ENCODE results near the gene DENND1A.

DNA sequence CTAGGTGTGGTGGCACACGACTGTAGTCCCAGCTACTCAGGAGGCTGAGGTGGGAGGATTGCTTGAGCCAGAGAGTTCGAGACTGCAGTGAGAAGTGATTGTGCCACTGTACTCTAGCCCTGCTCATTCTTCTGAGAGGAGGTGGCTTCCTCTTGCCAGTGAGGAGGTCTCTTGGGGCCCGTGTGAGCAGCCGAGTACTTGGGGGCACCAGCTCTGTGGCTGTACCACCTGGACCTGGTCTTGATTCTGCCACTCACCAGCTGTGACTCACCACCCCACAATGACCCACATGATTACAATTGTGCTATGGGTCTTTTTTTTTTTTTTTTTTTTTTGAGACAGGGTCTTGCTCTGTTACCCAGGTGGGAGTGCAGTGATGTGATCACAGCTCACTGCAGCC is 592.0 kb downstream of the DENND1A start:
- TF ChIP-seq, protein P1, sequence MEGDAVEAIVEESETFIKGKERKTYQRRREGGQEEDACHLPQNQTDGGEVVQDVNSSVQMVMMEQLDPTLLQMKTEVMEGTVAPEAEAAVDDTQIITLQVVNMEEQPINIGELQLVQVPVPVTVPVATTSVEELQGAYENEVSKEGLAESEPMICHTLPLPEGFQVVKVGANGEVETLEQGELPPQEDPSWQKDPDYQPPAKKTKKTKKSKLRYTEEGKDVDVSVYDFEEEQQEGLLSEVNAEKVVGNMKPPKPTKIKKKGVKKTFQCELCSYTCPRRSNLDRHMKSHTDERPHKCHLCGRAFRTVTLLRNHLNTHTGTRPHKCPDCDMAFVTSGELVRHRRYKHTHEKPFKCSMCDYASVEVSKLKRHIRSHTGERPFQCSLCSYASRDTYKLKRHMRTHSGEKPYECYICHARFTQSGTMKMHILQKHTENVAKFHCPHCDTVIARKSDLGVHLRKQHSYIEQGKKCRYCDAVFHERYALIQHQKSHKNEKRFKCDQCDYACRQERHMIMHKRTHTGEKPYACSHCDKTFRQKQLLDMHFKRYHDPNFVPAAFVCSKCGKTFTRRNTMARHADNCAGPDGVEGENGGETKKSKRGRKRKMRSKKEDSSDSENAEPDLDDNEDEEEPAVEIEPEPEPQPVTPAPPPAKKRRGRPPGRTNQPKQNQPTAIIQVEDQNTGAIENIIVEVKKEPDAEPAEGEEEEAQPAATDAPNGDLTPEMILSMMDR (IDR thresholded peaks at IDR 0.05), result no peak
- no peak for TF ChIP-seq EZH2 (IDR thresholded peaks at IDR 0.05)
